Esophagus squamous epithelium (tissue), 4 donors: ENCODE results near the gene SYNE2.

Experiments
- CTCF ChIP-seq, 6 experiments: fragments of 450-650 bp in 4 of 6; fragments of 200-600 bp in 2 of 6; sonication (generic) in 2 of 6; IDR thresholded peaks; one replicate each; pipeline ENCODE4 v1.5.1; 2016 to 2019; ENCODE audit warnings: antibody characterized with exemption in 6 of 6, mild to moderate bottlenecking in 4 of 6, moderate library complexity in 4 of 6
- POLR2A ChIP-seq, 4 donors: fragments of 450-650 bp; IDR thresholded peaks; one replicate each; pipeline ENCODE4 v1.6.1; 2017; ENCODE audit warnings: antibody characterized with exemption in 4 of 4, mild to moderate bottlenecking in 4 of 4, moderate library complexity in 3 of 4

GRCh38 chr14:64233531-64234190 lies 380.9 kb downstream of the SYNE2 start:
- TF ChIP-seq POLR2A (IDR thresholded peaks at IDR 0.05) (no peak), CTCF (IDR thresholded peaks at IDR 0.05) (no peak)
